ENCODE results near the gene ADH1A.
"Not testable (repeated sequence)": the region's sequence is repeated elsewhere in the genome, so short reads cannot be mapped to it uniquely, and the experiment has no call there.

ADH1A gene

GRCh38 chr4:99317811-99318210 is 27.0 kb upstream of the ADH1A start:
- 94 to 97% methylated on average over 7 of the region's 8 CpGs for WGBS, 2 experiments (ENCODE audit: insufficient coverage in 2 of 2)
- H3K4me1 ChIP-seq (ENCODE audit: control insufficient read depth, insufficient read depth, low read length, poor library complexity, severe bottlenecking); H3K36me3 ChIP-seq (ENCODE audit: control insufficient read depth, insufficient read depth, low read length); H3K4me3 ChIP-seq (ENCODE audit: extremely low read depth, insufficient read depth, low read length, poor library complexity, severe bottlenecking); H3K9me3 ChIP-seq (ENCODE audit: control insufficient read depth, low read length); H3K27ac ChIP-seq (ENCODE audit: low read depth, low read length, severe bottlenecking): not testable (repeated sequence)

GRCh38 chr4:99317354-99317753 is 26.6 kb upstream of the ADH1A start:
- no peaks in the 10 kb centered on the region for H3K36me3 ChIP-seq (ENCODE audit: control insufficient read depth, insufficient read depth, low read length)
- H3K9me3 ChIP-seq (ENCODE audit: control insufficient read depth, low read length) = no peaks in the 10 kb centered on the region
- H3K4me3 ChIP-seq (ENCODE audit: extremely low read depth, insufficient read depth, low read length, poor library complexity, severe bottlenecking) = no peak overlapping the region
- H3K4me1 ChIP-seq (ENCODE audit: control insufficient read depth, insufficient read depth, low read length, poor library complexity, severe bottlenecking) = no peaks in the 10 kb centered on the region
- no peak overlapping the region for H3K27ac ChIP-seq (ENCODE audit: low read depth, low read length, severe bottlenecking)
- 89 to 96% methylated on average over 2 to 3 of the region's 3 CpGs for WGBS, 2 experiments (ENCODE audit: insufficient coverage in 2 of 2)

DNA sequence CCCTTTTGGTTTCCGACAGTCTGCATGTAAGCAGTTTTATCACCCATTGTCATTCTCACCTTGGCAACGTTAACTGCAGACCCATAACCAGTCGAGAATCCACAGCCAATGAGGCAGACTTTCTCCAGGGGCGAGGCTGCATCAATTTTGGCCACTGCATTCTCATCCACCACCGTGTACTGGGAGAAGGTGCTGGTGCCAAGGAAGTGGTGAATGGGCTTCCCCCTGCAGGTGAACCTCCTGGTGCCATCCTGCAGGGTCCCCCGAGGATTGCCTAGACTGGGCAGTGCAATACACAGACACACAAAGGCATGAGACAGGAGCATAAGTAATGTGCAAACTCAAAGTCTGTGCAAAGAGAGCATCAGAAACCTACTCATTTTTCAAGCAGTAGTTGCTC is 25.1 kb upstream of the ADH1A start:
- Histone ChIP-seq H3K36me3 (ENCODE audit: control insufficient read depth, insufficient read depth, low read length) (no peaks in the 10 kb centered on the region), H3K4me3 (ENCODE audit: extremely low read depth, insufficient read depth, low read length, poor library complexity, severe bottlenecking) (no peak overlapping the region), H3K27ac (ENCODE audit: low read depth, low read length, severe bottlenecking) (no peak overlapping the region), H3K4me1 (ENCODE audit: control insufficient read depth, insufficient read depth, low read length, poor library complexity, severe bottlenecking) (no peaks in the 10 kb centered on the region), H3K9me3 (ENCODE audit: control insufficient read depth, low read length) (no peaks in the 10 kb centered on the region)
- 80 to 93% methylated on average over 1 to 2 of the region's 6 CpGs for WGBS, 2 experiments (ENCODE audit: insufficient coverage in 2 of 2)

- Histone ChIP-seq H3K4me3 (ENCODE audit: extremely low read depth, insufficient read depth, low read length, poor library complexity, severe bottlenecking) (no peak overlapping the region), H3K4me1 (ENCODE audit: control insufficient read depth, insufficient read depth, low read length, poor library complexity, severe bottlenecking) (no peaks in the 10 kb centered on the region), H3K36me3 (ENCODE audit: control insufficient read depth, insufficient read depth, low read length) (no peaks in the 10 kb centered on the region), H3K27ac (ENCODE audit: low read depth, low read length, severe bottlenecking) (no peak overlapping the region), H3K9me3 (ENCODE audit: control insufficient read depth, low read length) (no peaks in the 10 kb centered on the region)
- WGBS, 2 experiments (ENCODE audit: insufficient coverage in 2 of 2) = no CpG with 5 or more reads among the region's 1 CpG
These were observed 23.4 kb upstream of the ADH1A start for GRCh38 chr4:99314211-99314610.

GRCh38 chr4:99310389-99310788 is 19.6 kb upstream of the ADH1A start:
- no peaks in the 10 kb centered on the region for H3K9me3 ChIP-seq (ENCODE audit: control insufficient read depth, low read length)
- 20 to 77% methylated on average over 1 of the region's 2 CpGs for WGBS, 2 experiments (ENCODE audit: insufficient coverage in 2 of 2)
- no peak overlapping the region for H3K4me3 ChIP-seq (ENCODE audit: extremely low read depth, insufficient read depth, low read length, poor library complexity, severe bottlenecking)
- no peak overlapping the region for H3K27ac ChIP-seq (ENCODE audit: low read depth, low read length, severe bottlenecking)
- no peaks in the 10 kb centered on the region for H3K4me1 ChIP-seq (ENCODE audit: control insufficient read depth, insufficient read depth, low read length, poor library complexity, severe bottlenecking)
- no peaks in the 10 kb centered on the region for H3K36me3 ChIP-seq (ENCODE audit: control insufficient read depth, insufficient read depth, low read length)

DNA sequence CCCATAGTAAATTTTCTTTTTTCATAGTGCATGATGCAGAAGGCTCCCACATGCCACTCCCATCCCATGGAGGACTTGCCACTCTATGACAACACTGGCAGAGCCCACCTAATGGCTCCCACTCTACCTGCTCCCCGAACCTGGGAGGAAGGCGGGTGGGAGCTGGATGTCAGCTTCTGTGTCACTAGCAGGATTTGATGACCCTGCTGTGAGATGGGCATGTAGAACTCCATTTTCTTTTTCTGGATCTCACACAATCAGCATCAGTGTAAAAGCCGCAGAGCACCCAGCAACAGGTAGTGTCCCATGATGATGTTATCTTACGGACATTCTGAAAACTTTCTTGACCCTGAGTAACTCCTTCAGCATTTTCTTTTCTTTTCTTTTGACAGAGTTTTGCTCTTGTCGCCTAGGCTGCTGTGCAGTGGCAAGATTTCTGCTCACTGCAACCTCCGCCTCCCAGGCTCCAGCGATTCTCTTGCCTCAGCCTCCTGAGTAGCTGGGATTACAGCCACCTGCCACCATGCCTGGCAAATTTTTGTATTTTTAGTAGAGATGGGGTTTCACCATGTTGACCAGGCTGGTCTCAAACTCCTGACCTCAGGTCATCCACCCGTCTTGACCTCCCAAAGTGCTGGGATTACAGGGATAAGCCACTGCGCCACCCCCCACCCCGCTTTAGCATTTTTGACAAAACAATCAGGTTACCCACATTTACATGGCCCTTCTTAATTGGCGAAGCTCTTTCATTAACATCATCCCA is 15.0 kb upstream of the ADH1A start:
- Histone ChIP-seq H3K4me1 (ENCODE audit: control insufficient read depth, insufficient read depth, low read length, poor library complexity, severe bottlenecking) (no peaks in the 10 kb centered on the region), H3K36me3 (ENCODE audit: control insufficient read depth, insufficient read depth, low read length) (no peaks in the 10 kb centered on the region), H3K4me3 (ENCODE audit: extremely low read depth, insufficient read depth, low read length, poor library complexity, severe bottlenecking) (no peak overlapping the region), H3K27ac (ENCODE audit: low read depth, low read length, severe bottlenecking) (no peak overlapping the region), H3K9me3 (ENCODE audit: control insufficient read depth, low read length) (no peaks in the 10 kb centered on the region)
- WGBS, 2 experiments (ENCODE audit: insufficient coverage in 2 of 2) = 86 to 96% methylated on average over 5 to 7 of the region's 11 CpGs

DNA sequence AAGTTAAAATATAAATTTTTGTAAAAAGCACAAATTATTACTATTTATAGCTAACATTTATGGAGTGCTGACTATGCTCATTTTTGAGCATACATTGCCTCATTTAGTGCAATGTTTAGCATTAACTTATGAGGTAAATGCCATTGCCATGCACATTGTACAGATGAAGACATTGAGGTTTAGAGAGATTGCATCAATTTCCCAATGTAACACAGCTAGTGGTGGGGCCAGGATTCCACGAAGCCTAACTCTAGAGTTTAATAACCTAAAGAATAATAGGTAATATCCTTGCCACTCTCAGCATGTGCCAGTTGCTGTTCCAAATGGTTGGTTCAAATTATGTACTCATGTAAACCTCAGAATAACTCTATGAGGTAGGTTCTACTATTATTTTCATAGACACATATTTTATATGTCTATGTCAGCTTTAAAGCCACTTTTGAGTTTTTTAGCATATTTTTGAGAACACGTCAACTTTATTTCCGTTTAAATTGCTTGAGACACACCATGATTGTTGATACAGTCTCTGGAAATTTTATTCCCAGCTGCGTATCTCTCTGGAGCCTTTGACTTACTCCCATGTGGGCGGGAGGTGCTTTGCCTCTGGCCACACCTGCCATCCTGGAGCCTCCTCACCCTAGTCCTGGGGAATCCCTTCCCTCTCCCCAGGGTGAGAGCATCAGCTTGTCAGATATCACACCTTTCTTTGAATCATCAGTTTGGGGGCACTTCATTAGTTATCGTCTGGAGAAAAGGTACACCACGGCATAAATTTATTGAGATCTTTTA is 10.8 kb upstream of the ADH1A start:
- Histone ChIP-seq H3K36me3 (ENCODE audit: control insufficient read depth, insufficient read depth, low read length) (no peaks in the 10 kb centered on the region), H3K4me3 (ENCODE audit: extremely low read depth, insufficient read depth, low read length, poor library complexity, severe bottlenecking) (no peak overlapping the region), H3K27ac (ENCODE audit: low read depth, low read length, severe bottlenecking) (no peak overlapping the region), H3K4me1 (ENCODE audit: control insufficient read depth, insufficient read depth, low read length, poor library complexity, severe bottlenecking) (no peaks in the 10 kb centered on the region), H3K9me3 (ENCODE audit: control insufficient read depth, low read length) (no peaks in the 10 kb centered on the region)
- 92 to 95% methylated on average over 4 to 5 of the region's 7 CpGs for WGBS, 2 experiments (ENCODE audit: insufficient coverage in 2 of 2)

- H3K9me3 ChIP-seq (ENCODE audit: control insufficient read depth, low read length) = no peaks in the 10 kb centered on the region
- H3K4me1 ChIP-seq (ENCODE audit: control insufficient read depth, insufficient read depth, low read length, poor library complexity, severe bottlenecking) = no peaks in the 10 kb centered on the region
- H3K4me3 ChIP-seq (ENCODE audit: extremely low read depth, insufficient read depth, low read length, poor library complexity, severe bottlenecking) = no peak overlapping the region
- WGBS, 2 experiments (ENCODE audit: insufficient coverage in 2 of 2) = 90 to 100% methylated on average over 3 of the region's 4 CpGs
- no peaks in the 10 kb centered on the region for H3K36me3 ChIP-seq (ENCODE audit: control insufficient read depth, insufficient read depth, low read length)
- no peak overlapping the region for H3K27ac ChIP-seq (ENCODE audit: low read depth, low read length, severe bottlenecking)
These were observed 10.1 kb upstream of the ADH1A start for GRCh38 chr4:99300934-99301333.

GRCh38 chr4:99293357-99293756 is 2.6 kb upstream of the ADH1A start:
- H3K4me3 ChIP-seq (ENCODE audit: extremely low read depth, insufficient read depth, low read length, poor library complexity, severe bottlenecking) = no peak overlapping the region
- H3K27ac ChIP-seq (ENCODE audit: low read depth, low read length, severe bottlenecking) = no peak overlapping the region
- H3K36me3 ChIP-seq (ENCODE audit: control insufficient read depth, insufficient read depth, low read length) = no peaks in the 10 kb centered on the region
- WGBS, 2 experiments (ENCODE audit: insufficient coverage in 2 of 2) = 75 to 83% methylated on average over 4 of the region's 5 CpGs
- no peaks in the 10 kb centered on the region for H3K4me1 ChIP-seq (ENCODE audit: control insufficient read depth, insufficient read depth, low read length, poor library complexity, severe bottlenecking)
- no peaks in the 10 kb centered on the region for H3K9me3 ChIP-seq (ENCODE audit: control insufficient read depth, low read length)

DNA sequence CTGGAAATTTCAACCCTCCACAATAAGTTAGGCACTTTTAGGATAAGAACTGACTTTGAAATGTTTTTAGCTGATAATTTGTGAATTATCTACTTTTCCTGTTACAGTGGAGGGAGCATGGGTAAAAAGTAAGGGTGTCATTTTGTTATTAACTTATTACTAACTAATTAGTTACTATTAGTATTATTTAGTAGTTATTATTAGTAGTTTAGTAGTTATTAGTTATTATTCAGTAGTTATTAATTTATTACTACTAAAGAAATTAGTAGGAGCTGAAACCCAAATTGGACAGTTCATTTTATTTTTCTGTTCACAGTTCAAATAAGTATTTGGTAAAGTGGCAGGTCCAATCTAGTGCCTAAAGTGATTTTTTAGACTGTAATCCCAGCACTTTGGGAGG is 5.4 kb downstream of the ADH1A start:
- H3K27ac ChIP-seq (ENCODE audit: low read depth, low read length, severe bottlenecking) = no peak overlapping the region
- H3K4me1 ChIP-seq (ENCODE audit: control insufficient read depth, insufficient read depth, low read length, poor library complexity, severe bottlenecking) = no peaks in the 10 kb centered on the region
- no peaks in the 10 kb centered on the region for H3K9me3 ChIP-seq (ENCODE audit: control insufficient read depth, low read length)
- no peaks in the 10 kb centered on the region for H3K36me3 ChIP-seq (ENCODE audit: control insufficient read depth, insufficient read depth, low read length)
- no peak overlapping the region for H3K4me3 ChIP-seq (ENCODE audit: extremely low read depth, insufficient read depth, low read length, poor library complexity, severe bottlenecking)

DNA sequence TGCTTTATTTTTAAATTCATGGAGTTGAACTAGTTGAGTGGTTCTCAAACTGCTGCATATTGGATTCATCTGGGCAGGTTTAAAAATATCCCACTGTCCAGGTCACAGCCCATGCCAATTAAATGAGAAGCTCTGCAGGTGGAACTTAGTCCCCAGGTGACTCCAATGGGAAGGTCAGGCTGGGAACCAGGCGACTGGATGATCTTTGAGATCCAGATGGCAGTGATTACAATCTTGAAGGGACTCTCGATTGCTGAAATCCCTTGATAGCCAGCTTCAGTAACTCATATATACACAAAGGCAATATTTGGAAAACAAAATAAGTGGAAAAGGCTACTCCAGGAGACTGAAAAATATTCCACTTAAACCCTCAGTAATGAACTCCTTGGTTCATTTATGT is 8.1 kb downstream of the ADH1A start:
- no peaks in the 10 kb centered on the region for H3K36me3 ChIP-seq (ENCODE audit: control insufficient read depth, insufficient read depth, low read length)
- WGBS, 2 experiments (ENCODE audit: insufficient coverage in 2 of 2) = 83% methylated on average over 1 of the region's 2 CpGs; no CpG with 5 or more reads in 1 of the 2 experiments
- H3K4me1 ChIP-seq (ENCODE audit: control insufficient read depth, insufficient read depth, low read length, poor library complexity, severe bottlenecking) = no peaks in the 10 kb centered on the region
- H3K27ac ChIP-seq (ENCODE audit: low read depth, low read length, severe bottlenecking) = no peak overlapping the region
- no peak overlapping the region for H3K4me3 ChIP-seq (ENCODE audit: extremely low read depth, insufficient read depth, low read length, poor library complexity, severe bottlenecking)
- no peaks in the 10 kb centered on the region for H3K9me3 ChIP-seq (ENCODE audit: control insufficient read depth, low read length)
